Measurements from ENCODE around the gene SLC43A2. TPM values are rescaled to one million over a fixed set of nuclear protein-coding genes. Genes with fewer than 3 reads are reported as not detected.

Gene SLC43A2
- total and polyA plus RNA-seq, 4 donors, result 27.0 to 125 (median 68.6) TPM

- Histone ChIP-seq H3K9ac (ENCODE audit: insufficient read depth in 1 of 2, low read length in 2 of 2) (no peak overlapping the region), H3K4me3 (peak overlapping the region; percentile 56), H3K4me1 (ENCODE audit: control insufficient read depth in 5 of 5, insufficient read depth in 5 of 5, low read length in 5 of 5) (peaks cover 3 to 32% (median 20%) of the 10 kb centered on the region in 5 donors), H3K9me3 (ENCODE audit: control insufficient read depth in 4 of 4, insufficient read depth in 3 of 4, low read length in 3 of 4) (no peaks in the 10 kb centered on the region), H3K27ac (ENCODE audit: low read depth in 1 of 2, low read length in 1 of 2) (peak overlapping the region; percentile 98 to 99), H3K36me3 (ENCODE audit: control insufficient read depth in 4 of 4, insufficient read depth in 4 of 4, low read length in 4 of 4) (peaks cover 22 to 39% (median 38%) of the 10 kb centered on the region in 4 donors), H3K27me3 (ENCODE audit: control insufficient read depth in 3 of 3, insufficient read depth in 3 of 3, low read length in 2 of 3) (no peaks in the 10 kb centered on the region)
- peak; percentile 76 for ATAC-seq (ENCODE audit: insufficient read depth, low FRiP score)
- TF ChIP-seq CTCF (IDR thresholded peaks at IDR 0.05; ENCODE audit: control extremely low read depth, extremely low read depth), result peak; percentile 98
- 0% methylated on average over 61 to 100 of the region's 100 CpGs for WGBS, 2 donors
- peak; percentile 93 to 97 (median 96) for DNase-seq
Observed at GRCh38 chr17:1648963-1649843, 20.6 kb upstream of the SLC43A2 start.

- no peak for TF ChIP-seq CTCF (IDR thresholded peaks at IDR 0.05; ENCODE audit: control extremely low read depth, extremely low read depth)
- peaks cover 13 to 31% (median 29%) of the 10 kb centered on the region in 4 donors for H3K36me3 ChIP-seq (ENCODE audit: control insufficient read depth in 4 of 4, insufficient read depth in 4 of 4, low read length in 4 of 4)
- no peaks in the 10 kb centered on the region for H3K27me3 ChIP-seq (ENCODE audit: control insufficient read depth in 3 of 3, insufficient read depth in 3 of 3, low read length in 2 of 3)
- peak overlapping the region; percentile 35 for H3K4me3 ChIP-seq
- 4 to 5% methylated on average over 44 to 54 of the region's 54 CpGs for WGBS, 2 donors
- H3K9me3 ChIP-seq (ENCODE audit: control insufficient read depth in 4 of 4, insufficient read depth in 3 of 4, low read length in 3 of 4), result no peaks in the 10 kb centered on the region
- H3K27ac ChIP-seq (ENCODE audit: low read depth in 1 of 2, low read length in 1 of 2), result peak overlapping the region; percentile 94 to 95
- H3K4me1 ChIP-seq (ENCODE audit: control insufficient read depth in 5 of 5, insufficient read depth in 5 of 5, low read length in 5 of 5), result peaks cover 3 to 40% (median 21%) of the 10 kb centered on the region in 5 donors
- peak overlapping the region in 1 of 2 donors; percentile 32 for H3K9ac ChIP-seq (ENCODE audit: insufficient read depth in 1 of 2, low read length in 2 of 2)
- ATAC-seq (ENCODE audit: insufficient read depth, low FRiP score), result no peak
- DNase-seq, result peak; percentile 50 to 66 (median 56)
Observed at GRCh38 chr17:1648173-1648962, 19.7 kb upstream of the SLC43A2 start.

GRCh38 chr17:1647802-1648171 is 19.2 kb upstream of the SLC43A2 start:
- Histone ChIP-seq H3K4me1 (ENCODE audit: control insufficient read depth in 5 of 5, insufficient read depth in 5 of 5, low read length in 5 of 5) (peaks cover 3 to 40% (median 22%) of the 10 kb centered on the region in 5 donors), H3K27me3 (ENCODE audit: control insufficient read depth in 3 of 3, insufficient read depth in 3 of 3, low read length in 2 of 3) (no peaks in the 10 kb centered on the region), H3K9me3 (ENCODE audit: control insufficient read depth in 4 of 4, insufficient read depth in 3 of 4, low read length in 3 of 4) (no peaks in the 10 kb centered on the region), H3K27ac (ENCODE audit: low read depth in 1 of 2, low read length in 1 of 2) (peak overlapping the region; percentile 94 to 95), H3K9ac (ENCODE audit: insufficient read depth in 1 of 2, low read length in 2 of 2) (no peak overlapping the region), H3K4me3 (no peak overlapping the region), H3K36me3 (ENCODE audit: control insufficient read depth in 4 of 4, insufficient read depth in 4 of 4, low read length in 4 of 4) (peaks cover 9 to 25% (median 24%) of the 10 kb centered on the region in 4 donors)
- ATAC-seq (ENCODE audit: insufficient read depth, low FRiP score) (no peak), DNase-seq (no peak)
- TF ChIP-seq CTCF (IDR thresholded peaks at IDR 0.05; ENCODE audit: control extremely low read depth, extremely low read depth), result no peak
- 58 to 78% methylated on average over 10 to 11 of the region's 11 CpGs for WGBS, 2 donors
